ENCODE results near the gene ADH6.

- no peak for TF ChIP-seq CTCF (IDR thresholded peaks at IDR 0.05)
- TF ChIP-seq POLR2A (IDR thresholded peaks at IDR 0.05), result no peak
- TF ChIP-seq POLR2AphosphoS5 (IDR thresholded peaks at IDR 0.05), result no peak
- no peak for TF ChIP-seq EP300 (IDR thresholded peaks at IDR 0.05)
These were observed 52.5 kb downstream of the ADH6 start for GRCh38 chr4:99166544-99166943.
